GM12878 (cell line): ENCODE measurements around the gene MCOLN3. TPM values are rescaled to one million over a fixed set of nuclear protein-coding genes. Genes with fewer than 3 reads are reported as not detected.

Experiments
- ATAC-seq: fragments of 200-7000 bp; cut with Tn5 transposase; 3 replicates; pipeline ENCODE4 v1.9.1; 2020; ENCODE audit warnings: mild to moderate bottlenecking, moderate library complexity
- BruUV-seq: library from RNA; stranded (reverse); fragments of 400-500 nt; replicated peaks from 2 replicates; lab custom pipeline; 2021; lab: Mats Ljungman, UMichigan
- CTCF ChIA-PET: fragments of 300-600 bp; sonication (Branson Sonifier 250); formaldehyde crosslinking; extraction: SDS; loops from one replicate; lab custom pipeline; 2021; ENCODE audit warnings: inconsistent platforms; lab: Yijun Ruan, JAX
- POLR2A ChIA-PET: fragments of 350-600 bp; formaldehyde crosslinking; extraction: SDS; loops from one replicate; lab custom pipeline; 2021; ENCODE audit warnings: inconsistent platforms; lab: Charles Lee
- RAD21 ChIA-PET: fragments of 300-600 bp; sonication (Branson Sonifier 250); formaldehyde crosslinking; loops from one replicate; lab custom pipeline; 2023; ENCODE audit warnings: antibody characterized with exemption; ENCODE audit not compliant: unreplicated experiment; lab: Charles Lee
- SMC1A ChIA-PET: fragments of 300-600 bp; sonication (Branson Sonifier 250); formaldehyde crosslinking; loops from one replicate; lab custom pipeline; 2023; ENCODE audit not compliant: unreplicated experiment, uncharacterized antibody; lab: Charles Lee
- DNase-seq: peaks from one replicate; pipeline ENCODE4 v3.0.0-alpha.2; 2011; ENCODE audit warnings: low read depth, low spot score
- FAIRE-seq: peaks from 3 replicates; lab custom pipeline; 2011; peaks lifted over from hg19 to GRCh38; lab: Jason Lieb, UNC
- H2AFZ ChIP-seq: 2 replicates; pipeline ENCODE4 v1.6.0; 2011; ENCODE audit warnings: low read depth, low read length, control low read depth; ENCODE audit not compliant: control insufficient read depth
- H3K27ac ChIP-seq: 2 replicates; pipeline ENCODE4 v1.5.1; 2011; ENCODE audit warnings: control low read depth; ENCODE audit not compliant: control insufficient read depth, insufficient read depth
- H3K27me3 ChIP-seq, 2 experiments: replicated peaks in 1 of 2; 2 replicates each; pipeline versions ENCODE4 v1.6.0 to v1.6.1; 2011; ENCODE audit warnings: low read length in 1 of 2; ENCODE audit not compliant: control insufficient read depth in 2 of 2, insufficient read depth in 2 of 2
- H3K36me3 ChIP-seq, 2 experiments: 2 replicates each; pipeline ENCODE4 v1.5.1; 2011; ENCODE audit warnings: low read length in 1 of 2; ENCODE audit not compliant: control insufficient read depth in 2 of 2, insufficient read depth in 2 of 2
- H3K4me1 ChIP-seq: 2 replicates; pipeline ENCODE4 v1.6.1; 2011; ENCODE audit warnings: mild to moderate bottlenecking, low read length, moderate library complexity, mixed read lengths; ENCODE audit not compliant: control insufficient read depth, insufficient read depth
- H3K4me2 ChIP-seq: 2 replicates; pipeline ENCODE4 v1.6.0; 2011; ENCODE audit warnings: control low read depth; ENCODE audit not compliant: control insufficient read depth, insufficient read depth
- H3K4me3 ChIP-seq: fragments of 200-600 bp; sonication (generic); 2 replicates; pipeline ENCODE4 v1.5.1; 2016
- H3K79me2 ChIP-seq: 2 replicates; pipeline ENCODE4 v1.6.0; 2011; ENCODE audit warnings: low read length; ENCODE audit not compliant: control insufficient read depth, insufficient read depth
- H3K9ac ChIP-seq: 2 replicates; pipeline ENCODE4 v1.8.0; 2011; ENCODE audit warnings: low read length, control low read depth, mixed read lengths; ENCODE audit not compliant: control insufficient read depth, insufficient read depth
- H3K9me3 ChIP-seq: replicated peaks from 3 replicates; pipeline ENCODE4 v1.5.1; 2011; ENCODE audit warnings: mild to moderate bottlenecking, low read length; ENCODE audit not compliant: control insufficient read depth, insufficient read depth
- H4K20me1 ChIP-seq: 2 replicates; pipeline ENCODE4 v1.6.0; 2011; ENCODE audit not compliant: control insufficient read depth, insufficient read depth
- EED ChIP-seq: sonication (generic); IDR thresholded peaks from 2 replicates; pipeline ENCODE4 v1.6.1; 2016; ENCODE audit warnings: antibody characterized with exemption, low read depth
- FOXK2 ChIP-seq: fragments of 450-650 bp; IDR thresholded peaks from 2 replicates; pipeline ENCODE4 v1.6.1; 2017; ENCODE audit warnings: mild to moderate bottlenecking, moderate library complexity
- MTA2 ChIP-seq: fragments of 450-650 bp; IDR thresholded peaks from 2 replicates; pipeline ENCODE4 v1.6.1; 2016; ENCODE audit warnings: low read depth, mild to moderate bottlenecking, moderate library complexity
- SIN3A ChIP-seq: IDR thresholded peaks from 2 replicates; pipeline ENCODE4 v1.6.1; 2012; ENCODE audit warnings: low read depth, low read length, improper control_type of control experiment
- WGBS: methylation state at CpG from one replicate; pipeline ENCODE4 v1.1.6; 2016; ENCODE audit warnings: low lambda C conversion rate; ENCODE audit not compliant: insufficient replicate concordance, insufficient coverage; ENCODE audit errors: missing lambda C conversion rate; 5-methylcytosine and 5-hydroxymethylcytosine counted together
- in situ Hi-C: fragments of 300-500 bp; cut with MboI; formaldehyde crosslinking; loops from 9 replicates; pipeline ENCODE4 v1.14.3; 2018; ENCODE audit warnings: mixed read lengths
- intact Hi-C: fragments of 100-400 bp; cut with micrococcal nuclease; formaldehyde crosslinking; loops from one replicate; pipeline ENCODE4 v1.14.2; 2022; ENCODE audit not compliant: unreplicated experiment
- polyA plus RNA-seq, 11 experiments: library from polyadenylated mRNA; depleted of rRNA in 4 of 11; unstranded in 6 of 11; stranded (reverse) in 5 of 11; fragments of >200 nt; fragmentation: Nextera tagmentation in 4 of 11; fragmentation: Illumina TruSeq in 1 of 11; extraction: Ambion mirVana in 4 of 11; extraction: Trizol in 1 of 11; gene quantifications; 1 replicate in 1 of 11; 2 replicates in 10 of 11; pipeline versions ENCODE4 v1.2.1 to v1.2.3, GENCODE V29; 2011 to 2016; ENCODE audit warnings: inconsistent platforms in 2 of 11, missing spikeins in 2 of 11, low read depth in 1 of 11
- total RNA-seq, 4 experiments: library from RNA; depleted of rRNA in 3 of 4; stranded (reverse); fragments of >200 nt in 3 of 4; fragmentation: Illumina TruSeq in 1 of 4; extraction: Trizol in 1 of 4; gene quantifications; 2 replicates each; pipeline versions ENCODE4 v1.2.1 to v1.2.3, GENCODE V29; 2013 to 2021
- TF ChIP-seq, protein P1 (sequence below): fragments of 450-650 bp; IDR thresholded peaks from 2 replicates; pipeline ENCODE4 v1.6.1; 2017; ENCODE audit warnings: mild to moderate bottlenecking, low read depth, inconsistent platforms; ENCODE audit not compliant: poor library complexity, severe bottlenecking

MCOLN3 gene
- total and polyA plus RNA-seq, 10 of the 15 experiments (the other 5 are each of a cell fraction or from before 2014, with no cell fraction given): 0.48 to 7.4 (median 3.8) TPM

DNA sequence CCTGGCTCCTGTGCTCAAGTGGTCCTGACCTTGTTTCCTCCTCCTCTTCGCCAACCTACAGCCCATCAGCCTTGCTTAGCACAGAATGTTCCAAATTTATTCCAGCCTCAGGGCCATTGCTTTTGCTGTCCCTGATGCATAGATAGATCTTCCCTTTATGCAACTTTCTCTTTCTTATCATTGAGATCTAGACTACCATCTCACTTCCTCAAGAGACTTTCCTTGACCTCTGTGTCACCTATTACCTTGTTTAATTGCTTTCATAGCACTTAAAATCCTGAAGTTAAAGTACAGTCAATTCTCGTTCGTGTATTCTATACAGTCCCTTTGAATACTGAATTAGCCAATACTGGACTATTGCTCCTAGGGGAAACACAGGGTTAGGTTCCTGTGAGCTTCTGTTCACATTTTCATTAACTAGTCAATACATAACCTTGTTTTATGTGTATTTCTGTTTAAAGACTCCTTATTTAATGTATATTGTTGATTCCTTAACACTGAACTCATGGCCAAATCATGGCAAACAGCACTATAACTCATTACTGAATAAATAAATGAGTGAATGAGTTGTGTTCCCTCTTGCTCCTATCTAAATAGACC lies 26.2 kb upstream of the MCOLN3 start:
- no TSS peak for BruUV-seq
- 66% methylated on average over 3 of the region's 3 CpGs for WGBS
- TF ChIP-seq SIN3A (no peak), FOXK2 (no peak), EED (no peak), MTA2 (no peak)
- TF ChIP-seq, protein P1, sequence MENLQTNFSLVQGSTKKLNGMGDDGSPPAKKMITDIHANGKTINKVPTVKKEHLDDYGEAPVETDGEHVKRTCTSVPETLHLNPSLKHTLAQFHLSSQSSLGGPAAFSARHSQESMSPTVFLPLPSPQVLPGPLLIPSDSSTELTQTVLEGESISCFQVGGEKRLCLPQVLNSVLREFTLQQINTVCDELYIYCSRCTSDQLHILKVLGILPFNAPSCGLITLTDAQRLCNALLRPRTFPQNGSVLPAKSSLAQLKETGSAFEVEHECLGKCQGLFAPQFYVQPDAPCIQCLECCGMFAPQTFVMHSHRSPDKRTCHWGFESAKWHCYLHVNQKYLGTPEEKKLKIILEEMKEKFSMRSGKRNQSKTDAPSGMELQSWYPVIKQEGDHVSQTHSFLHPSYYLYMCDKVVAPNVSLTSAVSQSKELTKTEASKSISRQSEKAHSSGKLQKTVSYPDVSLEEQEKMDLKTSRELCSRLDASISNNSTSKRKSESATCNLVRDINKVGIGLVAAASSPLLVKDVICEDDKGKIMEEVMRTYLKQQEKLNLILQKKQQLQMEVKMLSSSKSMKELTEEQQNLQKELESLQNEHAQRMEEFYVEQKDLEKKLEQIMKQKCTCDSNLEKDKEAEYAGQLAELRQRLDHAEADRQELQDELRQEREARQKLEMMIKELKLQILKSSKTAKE: no peak
- Histone ChIP-seq H3K9ac (no peak overlapping the region), H3K27ac (no peak overlapping the region), H3K79me2 (no peaks in the 10 kb centered on the region), H4K20me1 (no peaks in the 10 kb centered on the region), H3K9me3 (no peaks in the 10 kb centered on the region; the same call in 2 of the 3 replicates), H3K4me3 (no peak overlapping the region), H3K36me3 (no peaks in the 10 kb centered on the region), H2AFZ (no peak overlapping the region), H3K4me2 (no peak overlapping the region), H3K27me3 (no peaks in the 10 kb centered on the region), H3K4me1 (no peaks in the 10 kb centered on the region)
- in situ Hi-C loops (no loop called here), intact Hi-C loops (no loop called here)
- ChIA-PET RAD21 (no interaction called here), POLR2A (no interaction called here), CTCF (no interaction called here), SMC1A (no interaction called here)
- FAIRE-seq (no peak), ATAC-seq (no peak), DNase-seq (no peak)
